H9 (cell line): ENCODE measurements around the gene NRG3. TPM values are rescaled to one million over a fixed set of nuclear protein-coding genes. Genes with fewer than 3 reads are reported as not detected.

Experiments used
- DNase-seq: peaks from one replicate; pipeline ENCODE4 v3.0.0-alpha.2; 2017
- H2AFZ ChIP-seq: one replicate; pipeline ENCODE4 v1.6.1; 2013; ENCODE audit warnings: mild to moderate bottlenecking, low read length, control low read depth, moderate library complexity
- H2AK5ac ChIP-seq: 2 replicates; pipeline ENCODE4 v1.6.1; 2013; ENCODE audit warnings: low read length, control low read depth, mixed read lengths; ENCODE audit not compliant: insufficient read length
- H2BK120ac ChIP-seq: one replicate; pipeline ENCODE4 v1.6.1; 2013; ENCODE audit warnings: low read depth, mild to moderate bottlenecking, low read length, control low read depth, inconsistent platforms; ENCODE audit not compliant: poor library complexity, severe bottlenecking
- H2BK12ac ChIP-seq: 2 replicates; pipeline ENCODE4 v1.6.1; 2013; ENCODE audit warnings: low read length, control low read depth, mixed read lengths, low read depth; ENCODE audit not compliant: insufficient read length
- H2BK15ac ChIP-seq: 2 replicates; pipeline ENCODE4 v1.6.1; 2013; ENCODE audit warnings: low read depth, low read length, control low read depth
- H2BK20ac ChIP-seq: one replicate; pipeline ENCODE4 v1.6.1; 2013; ENCODE audit warnings: low read depth, mild to moderate bottlenecking, low read length, control low read depth, inconsistent platforms; ENCODE audit not compliant: poor library complexity, severe bottlenecking
- H2BK5ac ChIP-seq: 2 replicates; pipeline ENCODE4 v1.6.1; 2013; ENCODE audit warnings: low read length, control low read depth, mixed read lengths; ENCODE audit not compliant: insufficient read length
- H3K14ac ChIP-seq: 2 replicates; pipeline ENCODE4 v1.6.1; 2013; ENCODE audit warnings: low read length, control low read depth; ENCODE audit not compliant: insufficient read depth
- H3K18ac ChIP-seq: 2 replicates; pipeline ENCODE4 v1.6.1; 2013; ENCODE audit warnings: low read depth, mild to moderate bottlenecking, mixed read lengths, low read length, control low read depth; ENCODE audit not compliant: insufficient read length
- H3K23ac ChIP-seq: 2 replicates; pipeline ENCODE4 v1.6.1; 2013; ENCODE audit warnings: low read length, control low read depth, mixed read lengths, low read depth; ENCODE audit not compliant: insufficient read length
- H3K23me2 ChIP-seq: 2 replicates; pipeline ENCODE4 v1.6.1; 2013; ENCODE audit warnings: low read depth, mild to moderate bottlenecking, mixed read lengths, low read length, control low read depth; ENCODE audit not compliant: insufficient read length, poor library complexity, severe bottlenecking
- H3K27ac ChIP-seq: 2 replicates; pipeline ENCODE4 v1.5.1; 2013; ENCODE audit warnings: low read length, control low read depth, mixed read lengths, low read depth; ENCODE audit not compliant: insufficient read length
- H3K27me3 ChIP-seq: 2 replicates; pipeline ENCODE4 v1.6.1; 2013; ENCODE audit warnings: low read length, control low read depth, inconsistent platforms; ENCODE audit not compliant: insufficient read depth
- H3K4ac ChIP-seq: 2 replicates; pipeline ENCODE4 v1.6.1; 2013; ENCODE audit warnings: low read depth, mild to moderate bottlenecking, control low read depth, inconsistent platforms, low read length, moderate library complexity
- H3K4me1 ChIP-seq: 2 replicates; pipeline ENCODE4 v1.6.1; 2013; ENCODE audit warnings: low read length, control low read depth, inconsistent platforms; ENCODE audit not compliant: insufficient read depth
- H3K4me2 ChIP-seq: 2 replicates; pipeline ENCODE4 v1.6.1; 2013; ENCODE audit warnings: low read length, control low read depth, mixed read lengths; ENCODE audit not compliant: insufficient read length, insufficient read depth
- H3K56ac ChIP-seq: 2 replicates; pipeline ENCODE4 v1.6.1; 2013; ENCODE audit warnings: low read depth, mild to moderate bottlenecking, mixed read lengths, low read length, control low read depth; ENCODE audit not compliant: insufficient read length
- H3K79me1 ChIP-seq: 2 replicates; pipeline ENCODE4 v1.6.1; 2013; ENCODE audit warnings: low read depth, mild to moderate bottlenecking, moderate library complexity, low read length, control low read depth, inconsistent platforms; ENCODE audit not compliant: insufficient read depth, poor library complexity, severe bottlenecking
- H3K79me2 ChIP-seq: 2 replicates; pipeline ENCODE4 v1.6.1; 2013; ENCODE audit warnings: low read length, control low read depth, inconsistent platforms; ENCODE audit not compliant: insufficient read depth
- H3K9ac ChIP-seq: 2 replicates; pipeline ENCODE4 v1.6.1; 2013; ENCODE audit warnings: low read length, control low read depth, mixed read lengths; ENCODE audit not compliant: insufficient read length; ENCODE audit errors: extremely low read depth
- H3K9me3 ChIP-seq: one replicate; pipeline ENCODE4 v1.6.1; 2013; ENCODE audit warnings: low read depth, low read length, inconsistent platforms; ENCODE audit not compliant: control insufficient read depth
- H3T11ph ChIP-seq: one replicate; pipeline ENCODE4 v1.6.1; 2013; ENCODE audit warnings: mild to moderate bottlenecking, low read length, control low read depth, inconsistent platforms
- H4K20me1 ChIP-seq: one replicate; pipeline ENCODE4 v1.6.1; 2013; ENCODE audit not compliant: control insufficient read depth, insufficient read length, insufficient read depth
- H4K5ac ChIP-seq: 2 replicates; pipeline ENCODE4 v1.6.1; 2013; ENCODE audit warnings: low read depth, mild to moderate bottlenecking, mixed read lengths, low read length, control low read depth; ENCODE audit not compliant: insufficient read length
- H4K8ac ChIP-seq: replicated peaks from 2 replicates; pipeline ENCODE4 v1.6.1; 2013; ENCODE audit warnings: low read length, control low read depth, mixed read lengths, low read depth; ENCODE audit not compliant: insufficient read length
- H4K91ac ChIP-seq: 2 replicates; pipeline ENCODE4 v1.6.1; 2013; ENCODE audit warnings: low read depth, mild to moderate bottlenecking, moderate library complexity, mixed read lengths, low read length, control low read depth; ENCODE audit not compliant: insufficient read length
- H3K27ac Mint-ChIP-seq, 3 experiments: 2 replicates in 2 of 3; 3 replicates in 1 of 3; pipeline ENCODE4 v1.8.0; 2020 to 2021; ENCODE audit warnings: mixed read lengths in 3 of 3, mild to moderate bottlenecking in 1 of 3, moderate library complexity in 1 of 3
- H3K27me3 Mint-ChIP-seq: 2 replicates; pipeline ENCODE4 v1.8.0; 2021; ENCODE audit warnings: low read depth, mild to moderate bottlenecking, moderate library complexity, mixed read lengths
- H3K36me3 Mint-ChIP-seq, 3 experiments: 2 replicates in 2 of 3; 3 replicates in 1 of 3; pipeline ENCODE4 v1.8.0; 2020 to 2021; ENCODE audit warnings: low read depth in 3 of 3, mixed read lengths in 3 of 3; ENCODE audit not compliant: insufficient read depth in 1 of 3
- H3K4me1 Mint-ChIP-seq, 2 experiments: 2 replicates each; pipeline ENCODE4 v1.8.0; 2020; ENCODE audit warnings: mixed read lengths in 2 of 2
- H3K4me3 Mint-ChIP-seq, 2 experiments: 2 replicates in 1 of 2; 3 replicates in 1 of 2; pipeline ENCODE4 v1.8.0; 2020 to 2021; ENCODE audit warnings: mild to moderate bottlenecking in 2 of 2, mixed read lengths in 2 of 2, moderate library complexity in 1 of 2
- H3K9me3 Mint-ChIP-seq, 2 experiments: 2 replicates in 1 of 2; 3 replicates in 1 of 2; pipeline ENCODE4 v1.8.0; 2020; ENCODE audit warnings: mild to moderate bottlenecking in 2 of 2, mixed read lengths in 2 of 2, moderate library complexity in 1 of 2
- WGBS: extraction: QIAGEN DNeasy Blood & Tissue Kit; methylation state at CpG from one replicate; pipeline ENCODE4 v1.1.7; 2013; ENCODE audit warnings: missing lambda C conversion rate, low lambda C conversion rate, mixed read lengths; ENCODE audit not compliant: insufficient read length; ENCODE audit errors: extremely low coverage; 5-methylcytosine and 5-hydroxymethylcytosine counted together
- total RNA-seq: library from RNA; stranded (reverse); gene quantifications from 2 replicates; pipeline ENCODE4 v1.2.1, GENCODE V29; 2021
- TF ChIP-seq, protein P1 (sequence below): fragments of 200-600 bp; sonication (generic); conservative IDR thresholded peaks from 3 replicates; pipeline ENCODE4 v1.8.0; 2021; ENCODE audit warnings: antibody characterized with exemption, mild to moderate bottlenecking

The NRG3 gene
- total RNA-seq, 1 experiment from 2014 or later = 1.6 TPM

DNA sequence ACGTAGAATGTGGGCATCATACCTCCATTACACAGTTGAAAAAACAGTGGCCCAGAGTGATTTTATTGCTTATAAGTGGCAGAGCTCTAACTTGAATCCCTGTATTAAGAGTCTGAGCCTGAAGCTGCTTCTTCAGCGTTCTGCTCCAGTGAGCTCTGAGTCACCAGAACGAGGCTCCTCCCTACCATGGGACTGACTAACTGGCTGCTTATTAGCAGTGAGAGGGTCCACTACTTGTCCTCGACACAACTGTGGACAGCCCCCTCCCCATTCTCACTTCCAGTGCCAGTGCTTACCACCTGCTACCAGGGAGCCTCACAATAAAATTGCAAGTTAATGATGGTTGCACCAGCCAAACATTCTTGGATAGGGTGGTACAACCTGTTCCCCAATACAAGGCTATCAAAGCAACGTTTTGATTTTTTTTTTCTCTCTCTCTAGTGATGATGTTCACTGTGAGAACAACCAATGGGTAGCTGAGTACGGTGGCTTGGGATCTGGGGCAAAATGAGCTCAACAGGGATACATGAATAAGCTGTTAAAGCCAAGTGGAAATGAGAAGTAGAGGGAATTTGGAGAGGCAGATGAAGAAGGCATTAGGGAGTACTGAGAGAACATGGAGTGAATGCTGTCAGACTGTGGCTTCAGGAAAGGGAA lies 2.7 kb upstream of the NRG3 start:
- Histone ChIP-seq H3T11ph (no peak overlapping the region), H3K23me2 (peaks cover 23% of the 10 kb centered on the region), H3K79me1 (no peaks in the 10 kb centered on the region), H2BK12ac (no peak overlapping the region), H2BK20ac (no peak overlapping the region), H4K5ac (no peak overlapping the region), H3K14ac (no peak overlapping the region), H2BK5ac (no peak overlapping the region), H4K20me1 (no peaks in the 10 kb centered on the region), H3K27me3 (peaks cover 11% of the 10 kb centered on the region), H2BK120ac (no peak overlapping the region), H3K9ac (no peak overlapping the region), H3K79me2 (no peaks in the 10 kb centered on the region), H4K91ac (no peak overlapping the region), H2AFZ (no peak overlapping the region), H3K4me2 (no peak overlapping the region), H3K23ac (no peak overlapping the region), H2AK5ac (no peak overlapping the region), H3K4me1 (peaks cover 1% of the 10 kb centered on the region; the same call in 1 of the 2 replicates), H3K27ac (no peak overlapping the region), H3K9me3 (no peaks in the 10 kb centered on the region), H3K4ac (no peak overlapping the region), H4K8ac (no peak overlapping the region), H2BK15ac (no peak overlapping the region), H3K18ac (no peak overlapping the region), H3K56ac (no peak overlapping the region)
- Mint-ChIP-seq H3K4me1 (peaks cover 16 to 20% of the 10 kb centered on the region in 2 experiments), H3K27me3 (peaks cover 58% of the 10 kb centered on the region), H3K9me3 (peaks cover 0 to 3% of the 10 kb centered on the region in 2 experiments; a peak in 4 of 5 replicates), H3K36me3 (peaks cover 0 to 2% (median 0%) of the 10 kb centered on the region in 3 experiments; a peak in 2 of 7 replicates), H3K4me3 (no peak overlapping the region), H3K27ac (no peak overlapping the region)
- WGBS = no CpG with 5 or more reads among the region's 6 CpGs
- DNase-seq = no peak
- TF ChIP-seq, protein P1, sequence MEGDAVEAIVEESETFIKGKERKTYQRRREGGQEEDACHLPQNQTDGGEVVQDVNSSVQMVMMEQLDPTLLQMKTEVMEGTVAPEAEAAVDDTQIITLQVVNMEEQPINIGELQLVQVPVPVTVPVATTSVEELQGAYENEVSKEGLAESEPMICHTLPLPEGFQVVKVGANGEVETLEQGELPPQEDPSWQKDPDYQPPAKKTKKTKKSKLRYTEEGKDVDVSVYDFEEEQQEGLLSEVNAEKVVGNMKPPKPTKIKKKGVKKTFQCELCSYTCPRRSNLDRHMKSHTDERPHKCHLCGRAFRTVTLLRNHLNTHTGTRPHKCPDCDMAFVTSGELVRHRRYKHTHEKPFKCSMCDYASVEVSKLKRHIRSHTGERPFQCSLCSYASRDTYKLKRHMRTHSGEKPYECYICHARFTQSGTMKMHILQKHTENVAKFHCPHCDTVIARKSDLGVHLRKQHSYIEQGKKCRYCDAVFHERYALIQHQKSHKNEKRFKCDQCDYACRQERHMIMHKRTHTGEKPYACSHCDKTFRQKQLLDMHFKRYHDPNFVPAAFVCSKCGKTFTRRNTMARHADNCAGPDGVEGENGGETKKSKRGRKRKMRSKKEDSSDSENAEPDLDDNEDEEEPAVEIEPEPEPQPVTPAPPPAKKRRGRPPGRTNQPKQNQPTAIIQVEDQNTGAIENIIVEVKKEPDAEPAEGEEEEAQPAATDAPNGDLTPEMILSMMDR = no peak
